GM23248 (cell line): Measurements from ENCODE around the gene HNF4A.

Experiments
- EZH2 ChIP-seq: fragments of 200-600 bp; sonication (generic); IDR thresholded peaks from 2 replicates; pipeline ENCODE4 v1.6.1; 2018; ENCODE audit warnings: antibody characterized with exemption, mild to moderate bottlenecking; ENCODE audit not compliant: insufficient read depth, poor library complexity, severe bottlenecking
- EZH2phosphoT487 ChIP-seq: fragments of 200-600 bp; sonication (generic); IDR thresholded peaks from 2 replicates; pipeline ENCODE4 v1.6.1; 2018; ENCODE audit warnings: antibody characterized with exemption, moderate library complexity, mild to moderate bottlenecking, low read depth; ENCODE audit not compliant: insufficient read depth

DNA sequence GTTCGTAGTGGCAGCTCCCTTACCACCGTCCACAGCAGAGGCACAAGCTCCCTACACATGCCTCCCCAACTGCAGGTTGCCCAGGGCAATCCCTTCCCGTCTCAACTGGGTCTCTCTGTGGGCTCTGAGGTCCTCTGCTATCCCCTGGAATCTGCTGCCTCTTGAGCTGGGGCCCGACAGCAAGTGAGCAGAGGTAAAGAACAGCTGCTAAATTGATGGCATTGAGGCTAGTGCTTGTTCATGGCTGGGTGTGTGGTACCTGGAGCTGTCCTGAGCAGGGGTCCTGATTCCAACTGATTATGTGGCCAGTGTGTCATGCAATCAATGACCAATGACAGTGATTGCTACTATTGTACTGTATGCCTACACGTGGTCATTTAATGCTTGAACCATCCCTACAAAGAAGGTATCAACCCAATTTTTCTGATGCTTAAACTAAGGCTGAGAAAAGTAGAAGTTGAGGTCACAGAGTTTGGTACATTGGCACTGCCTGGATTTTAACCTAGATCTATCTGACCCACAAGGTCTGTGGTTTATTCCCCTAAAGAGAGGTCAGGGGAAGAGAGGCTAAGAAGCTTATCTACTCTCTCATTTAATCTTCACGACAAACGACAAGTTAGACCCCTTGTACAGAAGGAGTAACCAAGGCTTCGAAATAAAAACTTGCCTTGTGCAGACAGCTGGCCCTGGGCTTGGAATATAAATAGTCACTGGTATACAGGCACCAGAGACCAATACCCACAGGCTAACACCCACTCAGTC lies 41.1 kb downstream of the HNF4A start:
- no peak for TF ChIP-seq EZH2phosphoT487
- TF ChIP-seq EZH2, result no peak
